Measurements from ENCODE around the gene RRP15. TPM values are rescaled to one million over a fixed set of nuclear protein-coding genes. Genes with fewer than 3 reads are reported as not detected.
A peak's percentile ranks its signal among the peaks of the same experiment; 100 is the strongest.

The RRP15 gene
- total and polyA plus RNA-seq, 2 of the 13 experiments (the other 11 are each of a cell fraction or from before 2014, with no cell fraction given), result 2.1 to 37.5 TPM

- TF ChIP-seq, protein P1, sequence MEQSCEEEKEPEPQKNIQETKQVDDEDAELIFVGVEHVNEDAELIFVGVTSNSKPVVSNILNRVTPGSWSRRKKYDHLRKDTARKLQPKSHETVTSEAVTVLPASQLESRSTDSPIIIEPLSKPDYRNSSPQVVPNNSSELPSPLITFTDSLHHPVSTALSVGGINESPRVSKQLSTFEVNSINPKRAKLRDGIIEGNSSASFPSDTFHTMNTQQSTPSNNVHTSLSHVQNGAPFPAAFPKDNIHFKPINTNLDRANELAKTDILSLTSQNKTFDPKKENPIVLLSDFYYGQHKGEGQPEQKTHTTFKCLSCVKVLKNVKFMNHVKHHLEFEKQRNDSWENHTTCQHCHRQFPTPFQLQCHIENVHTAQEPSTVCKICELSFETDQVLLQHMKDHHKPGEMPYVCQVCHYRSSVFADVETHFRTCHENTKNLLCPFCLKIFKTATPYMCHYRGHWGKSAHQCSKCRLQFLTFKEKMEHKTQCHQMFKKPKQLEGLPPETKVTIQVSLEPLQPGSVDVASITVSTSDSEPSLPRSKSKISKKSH (CRISPR knock-in tag; IDR thresholded peaks at IDR 0.05; ENCODE audit: borderline replicate concordance), result no peak
- TF ChIP-seq CAMTA2 (CRISPR knock-in tag; IDR thresholded peaks at IDR 0.05; ENCODE audit: borderline replicate concordance) (peak; percentile 67; the same call in 1 of the 2 replicates), POLR2AphosphoS5 (IDR thresholded peaks at IDR 0.05; ENCODE audit: low read depth, low read length) (no peak), ZFX (CRISPR knock-in tag; IDR thresholded peaks at IDR 0.05; ENCODE audit: low read depth) (peak; percentile 25; the same call in 1 of the 2 replicates), ZBTB14 (CRISPR knock-in tag; IDR thresholded peaks at IDR 0.05) (peak; percentile 85), HES4 (CRISPR knock-in tag; IDR thresholded peaks at IDR 0.05; ENCODE audit: borderline replicate concordance) (no peak), PTBP1 (IDR thresholded peaks at IDR 0.05; ENCODE audit: low read depth, low read length, poor library complexity, severe bottlenecking) (no peak), NFYB (CRISPR knock-in tag; IDR thresholded peaks at IDR 0.05) (no peak), MXI1 (IDR thresholded peaks at IDR 0.05; ENCODE audit: borderline replicate concordance, low read depth, low read length) (no peak; the same call in 2 of the 3 replicates), ZFP91 (CRISPR knock-in tag; IDR thresholded peaks at IDR 0.05; ENCODE audit: borderline replicate concordance) (peak; percentile 47; the same call in 1 of the 2 replicates), NFKB2 (CRISPR knock-in tag; IDR thresholded peaks at IDR 0.05; ENCODE audit: borderline replicate concordance) (peak; percentile 31; the same call in 1 of the 2 replicates), TSC22D2 (CRISPR knock-in tag; IDR thresholded peaks at IDR 0.05; ENCODE audit: borderline replicate concordance) (no peak), REL (CRISPR knock-in tag; conservative IDR thresholded peaks at IDR 0.05) (no peak), ZNF839 (CRISPR knock-in tag; IDR thresholded peaks at IDR 0.05; ENCODE audit: borderline replicate concordance) (no peak), KDM2A (CRISPR knock-in tag; IDR thresholded peaks at IDR 0.05; ENCODE audit: borderline replicate concordance, low read depth) (peak; percentile 36; the same call in 1 of the 2 replicates), HDAC6 (IDR thresholded peaks at IDR 0.05; ENCODE audit: low read depth, low read length) (no peak)
- TF ChIP-seq, protein P2, sequence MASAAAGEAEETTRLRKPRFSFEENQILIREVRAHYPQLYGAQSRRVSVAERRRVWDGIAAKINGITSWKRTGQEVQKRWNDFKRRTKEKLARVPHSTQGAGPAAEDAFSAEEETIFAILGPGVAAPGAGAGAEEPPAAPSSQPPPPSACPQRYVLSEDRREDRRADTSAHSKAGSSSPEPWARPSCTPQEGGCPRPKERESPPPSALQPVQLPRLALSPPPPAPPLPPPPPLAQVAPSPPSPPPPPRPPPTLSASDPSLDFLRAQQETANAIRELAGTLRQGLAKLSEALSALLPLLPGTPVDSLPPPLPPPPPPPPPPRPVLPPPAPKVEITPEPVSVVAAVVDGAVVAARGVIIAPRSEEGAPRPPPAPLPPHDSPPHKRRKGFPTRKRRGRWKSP (CRISPR knock-in tag; IDR thresholded peaks at IDR 0.05), result peak; percentile 62; the same call in 1 of the 2 replicates
- TF ChIP-seq, protein P3, sequence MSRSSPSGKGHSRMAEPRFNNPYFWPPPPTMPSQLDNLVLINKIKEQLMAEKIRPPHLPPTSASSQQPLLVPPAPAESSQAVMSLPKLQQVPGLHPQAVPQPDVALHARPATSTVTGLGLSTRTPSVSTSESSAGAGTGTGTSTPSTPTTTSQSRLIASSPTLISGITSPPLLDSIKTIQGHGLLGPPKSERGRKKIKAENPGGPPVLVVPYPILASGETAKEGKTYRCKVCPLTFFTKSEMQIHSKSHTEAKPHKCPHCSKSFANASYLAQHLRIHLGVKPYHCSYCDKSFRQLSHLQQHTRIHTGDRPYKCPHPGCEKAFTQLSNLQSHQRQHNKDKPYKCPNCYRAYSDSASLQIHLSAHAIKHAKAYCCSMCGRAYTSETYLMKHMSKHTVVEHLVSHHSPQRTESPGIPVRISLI (CRISPR knock-in tag; IDR thresholded peaks at IDR 0.05; ENCODE audit: borderline replicate concordance), result no peak
- TF ChIP-seq, protein P4, sequence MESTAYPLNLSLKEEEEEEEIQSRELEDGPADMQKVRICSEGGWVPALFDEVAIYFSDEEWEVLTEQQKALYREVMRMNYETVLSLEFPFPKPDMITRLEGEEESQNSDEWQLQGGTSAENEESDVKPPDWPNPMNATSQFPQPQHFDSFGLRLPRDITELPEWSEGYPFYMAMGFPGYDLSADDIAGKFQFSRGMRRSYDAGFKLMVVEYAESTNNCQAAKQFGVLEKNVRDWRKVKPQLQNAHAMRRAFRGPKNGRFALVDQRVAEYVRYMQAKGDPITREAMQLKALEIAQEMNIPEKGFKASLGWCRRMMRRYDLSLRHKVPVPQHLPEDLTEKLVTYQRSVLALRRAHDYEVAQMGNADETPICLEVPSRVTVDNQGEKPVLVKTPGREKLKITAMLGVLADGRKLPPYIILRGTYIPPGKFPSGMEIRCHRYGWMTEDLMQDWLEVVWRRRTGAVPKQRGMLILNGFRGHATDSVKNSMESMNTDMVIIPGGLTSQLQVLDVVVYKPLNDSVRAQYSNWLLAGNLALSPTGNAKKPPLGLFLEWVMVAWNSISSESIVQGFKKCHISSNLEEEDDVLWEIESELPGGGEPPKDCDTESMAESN (CRISPR knock-in tag; conservative IDR thresholded peaks at IDR 0.05), result 0 out of 2 replicates have a peak, but pooled peaks have one; percentile 38
Measured at GRCh38 chr1:218345673-218346390, 60.7 kb downstream of the RRP15 start (continued).

Measured in HepG2 (cell line).